Activated B cell treated with CpG ODN at 0.5 μM for 24 hours (primary cell): Measurements from ENCODE around the gene WDR7. TPM values are rescaled to one million over a fixed set of nuclear protein-coding genes. Genes with fewer than 3 reads are reported as not detected.

Source experiments
- ATAC-seq: fragments of 200-7000 bp; cut with Tn5 transposase; one replicate; pipeline ENCODE4 v1.10.0; 2021; ENCODE audit warnings: low read depth, mild to moderate bottlenecking, moderate library complexity
- CTCF ChIA-PET: fragments of 350-600 bp; sonication (Branson Sonifier 250); formaldehyde crosslinking; loops from one replicate; lab custom pipeline; 2021; ENCODE audit warnings: antibody characterized with exemption; lab: Charles Lee
- POLR2A ChIA-PET: fragments of 350-600 bp; sonication (Branson Sonifier 250); formaldehyde crosslinking; loops from one replicate; lab custom pipeline; 2021; ENCODE audit warnings: antibody characterized with exemption; lab: Charles Lee
- DNase-seq: peaks from one replicate; pipeline ENCODE4 v3.0.0; 2022
- H3K27ac Mint-ChIP-seq: one replicate; pipeline ENCODE4 v1.8.0; 2020; ENCODE audit warnings: mixed read lengths
- H3K27me3 Mint-ChIP-seq: one replicate; pipeline ENCODE4 v1.8.0; 2021; ENCODE audit warnings: mixed read lengths
- H3K36me3 Mint-ChIP-seq: one replicate; pipeline ENCODE4 v1.8.0; 2021; ENCODE audit warnings: low read depth, mixed read lengths
- H3K4me1 Mint-ChIP-seq: one replicate; pipeline ENCODE4 v1.8.0; 2021; ENCODE audit warnings: mixed read lengths
- H3K4me3 Mint-ChIP-seq: one replicate; pipeline ENCODE4 v1.8.0; 2020; ENCODE audit warnings: mild to moderate bottlenecking, mixed read lengths
- H3K9me3 Mint-ChIP-seq: one replicate; pipeline ENCODE4 v1.8.0; 2020; ENCODE audit warnings: mixed read lengths
- intact Hi-C: fragments of 100-400 bp; cut with micrococcal nuclease; formaldehyde crosslinking; loops from one replicate; pipeline ENCODE4 v1.15.1; 2024
- total RNA-seq: library from RNA; stranded (reverse); gene quantifications from 2 replicates; pipeline ENCODE4 v1.2.3, GENCODE V29; 2022
- TF ChIP-seq, protein P1 (sequence below): fragments of 200-600 bp; IDR thresholded peaks from one replicate; pipeline ENCODE4 v1.8.0; 2022; ENCODE audit warnings: antibody characterized with exemption, mild to moderate bottlenecking

Gene WDR7
- total RNA-seq, 1 donor from 2014 or later = 33.4 TPM

GRCh38 chr18:56843241-56843640, 192.1 kb downstream of the WDR7 start:
- Mint-ChIP-seq H3K9me3 (peaks cover 8% of the 10 kb centered on the region), H3K27me3 (no peaks in the 10 kb centered on the region), H3K36me3 (peaks cover 6% of the 10 kb centered on the region), H3K27ac (no peak overlapping the region), H3K4me3 (no peak overlapping the region), H3K4me1 (no peaks in the 10 kb centered on the region)
- CTCF ChIA-PET = no interaction called here
- intact Hi-C loops = no loop called here
- POLR2A ChIA-PET = no interaction called here
- TF ChIP-seq, protein P1, sequence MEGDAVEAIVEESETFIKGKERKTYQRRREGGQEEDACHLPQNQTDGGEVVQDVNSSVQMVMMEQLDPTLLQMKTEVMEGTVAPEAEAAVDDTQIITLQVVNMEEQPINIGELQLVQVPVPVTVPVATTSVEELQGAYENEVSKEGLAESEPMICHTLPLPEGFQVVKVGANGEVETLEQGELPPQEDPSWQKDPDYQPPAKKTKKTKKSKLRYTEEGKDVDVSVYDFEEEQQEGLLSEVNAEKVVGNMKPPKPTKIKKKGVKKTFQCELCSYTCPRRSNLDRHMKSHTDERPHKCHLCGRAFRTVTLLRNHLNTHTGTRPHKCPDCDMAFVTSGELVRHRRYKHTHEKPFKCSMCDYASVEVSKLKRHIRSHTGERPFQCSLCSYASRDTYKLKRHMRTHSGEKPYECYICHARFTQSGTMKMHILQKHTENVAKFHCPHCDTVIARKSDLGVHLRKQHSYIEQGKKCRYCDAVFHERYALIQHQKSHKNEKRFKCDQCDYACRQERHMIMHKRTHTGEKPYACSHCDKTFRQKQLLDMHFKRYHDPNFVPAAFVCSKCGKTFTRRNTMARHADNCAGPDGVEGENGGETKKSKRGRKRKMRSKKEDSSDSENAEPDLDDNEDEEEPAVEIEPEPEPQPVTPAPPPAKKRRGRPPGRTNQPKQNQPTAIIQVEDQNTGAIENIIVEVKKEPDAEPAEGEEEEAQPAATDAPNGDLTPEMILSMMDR = no peak
- no peak for DNase-seq
- ATAC-seq = no peak

GRCh38 chr18:56844556-56844955, 193.4 kb downstream of the WDR7 start:
- Mint-ChIP-seq H3K4me3 (no peak overlapping the region), H3K27me3 (no peaks in the 10 kb centered on the region), H3K4me1 (no peaks in the 10 kb centered on the region), H3K9me3 (peaks cover 8% of the 10 kb centered on the region), H3K36me3 (peaks cover 6% of the 10 kb centered on the region), H3K27ac (no peak overlapping the region)
- intact Hi-C loops = no loop called here
- TF ChIP-seq, protein P1 = no peak
- DNase-seq (no peak), ATAC-seq (no peak)
- ChIA-PET CTCF (no interaction called here), POLR2A (no interaction called here)

GRCh38 chr18:56851774-56852173, 200.6 kb downstream of the WDR7 start:
- ChIA-PET POLR2A (no interaction called here), CTCF (no interaction called here)
- TF ChIP-seq, protein P1 = no peak
- H3K36me3 Mint-ChIP-seq = peaks cover 7% of the 10 kb centered on the region
- no peak overlapping the region for H3K27ac Mint-ChIP-seq
- no peak for DNase-seq
- no peak for ATAC-seq
- H3K4me1 Mint-ChIP-seq = peaks cover 11% of the 10 kb centered on the region
- H3K4me3 Mint-ChIP-seq = no peak overlapping the region
- H3K27me3 Mint-ChIP-seq = no peaks in the 10 kb centered on the region
- peaks cover 5% of the 10 kb centered on the region for H3K9me3 Mint-ChIP-seq
- intact Hi-C loops = no loop called here

DNA sequence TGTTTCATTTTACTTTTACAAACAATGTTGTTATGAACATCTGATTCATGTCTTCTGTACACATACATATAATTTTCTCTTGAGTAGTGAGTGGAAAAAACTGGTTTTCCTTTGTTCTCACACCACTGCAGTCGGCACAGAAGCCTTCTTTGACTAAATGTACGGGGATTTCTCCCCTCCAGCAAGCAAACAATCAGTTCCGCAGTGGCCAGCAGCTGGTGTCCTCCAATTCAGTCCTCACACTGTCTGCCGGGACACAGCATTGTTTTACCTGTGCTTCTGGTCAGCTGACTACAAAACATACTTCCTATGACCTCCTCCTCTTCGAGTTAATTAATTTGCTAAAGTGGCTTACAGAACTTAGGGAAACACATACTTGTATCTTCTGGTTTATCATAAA, 202.8 kb downstream of the WDR7 start:
- DNase-seq (no peak), ATAC-seq (no peak)
- H3K9me3 Mint-ChIP-seq = no peaks in the 10 kb centered on the region
- ChIA-PET POLR2A (no interaction called here), CTCF (no interaction called here)
- no peak overlapping the region for H3K4me3 Mint-ChIP-seq
- peaks cover 11% of the 10 kb centered on the region for H3K4me1 Mint-ChIP-seq
- no peak overlapping the region for H3K27ac Mint-ChIP-seq
- TF ChIP-seq, protein P1 = no peak
- intact Hi-C loops = no loop called here
- no peaks in the 10 kb centered on the region for H3K27me3 Mint-ChIP-seq
- H3K36me3 Mint-ChIP-seq = peaks cover 7% of the 10 kb centered on the region

- CTCF ChIA-PET = no interaction called here
- Mint-ChIP-seq H3K36me3 (peaks cover 2% of the 10 kb centered on the region), H3K27ac (no peak overlapping the region), H3K27me3 (no peaks in the 10 kb centered on the region), H3K4me1 (no peaks in the 10 kb centered on the region), H3K9me3 (no peaks in the 10 kb centered on the region), H3K4me3 (no peak overlapping the region)
- POLR2A ChIA-PET = no interaction called here
- TF ChIP-seq, protein P1 = no peak
- DNase-seq (no peak), ATAC-seq (no peak)
- intact Hi-C loops = no loop called here
Observed at GRCh38 chr18:56861244-56861643, 210.1 kb downstream of the WDR7 start.
